ENCODE data around the gene NDUFB7. TPM values are rescaled to one million over a fixed set of nuclear protein-coding genes. Genes with fewer than 3 reads are reported as not detected.

The NDUFB7 gene
- total RNA-seq, 2 donors from 2014 or later = 121 to 206 TPM

GRCh38 chr19:14580623-14581237 lies 8.9 kb upstream of the NDUFB7 start:
- WGBS, 2 donors = 42 to 45% methylated on average over 6 of the region's 6 CpGs
- no peak for TF ChIP-seq POLR2A (IDR thresholded peaks at IDR 0.05)
- TF ChIP-seq, protein P1, sequence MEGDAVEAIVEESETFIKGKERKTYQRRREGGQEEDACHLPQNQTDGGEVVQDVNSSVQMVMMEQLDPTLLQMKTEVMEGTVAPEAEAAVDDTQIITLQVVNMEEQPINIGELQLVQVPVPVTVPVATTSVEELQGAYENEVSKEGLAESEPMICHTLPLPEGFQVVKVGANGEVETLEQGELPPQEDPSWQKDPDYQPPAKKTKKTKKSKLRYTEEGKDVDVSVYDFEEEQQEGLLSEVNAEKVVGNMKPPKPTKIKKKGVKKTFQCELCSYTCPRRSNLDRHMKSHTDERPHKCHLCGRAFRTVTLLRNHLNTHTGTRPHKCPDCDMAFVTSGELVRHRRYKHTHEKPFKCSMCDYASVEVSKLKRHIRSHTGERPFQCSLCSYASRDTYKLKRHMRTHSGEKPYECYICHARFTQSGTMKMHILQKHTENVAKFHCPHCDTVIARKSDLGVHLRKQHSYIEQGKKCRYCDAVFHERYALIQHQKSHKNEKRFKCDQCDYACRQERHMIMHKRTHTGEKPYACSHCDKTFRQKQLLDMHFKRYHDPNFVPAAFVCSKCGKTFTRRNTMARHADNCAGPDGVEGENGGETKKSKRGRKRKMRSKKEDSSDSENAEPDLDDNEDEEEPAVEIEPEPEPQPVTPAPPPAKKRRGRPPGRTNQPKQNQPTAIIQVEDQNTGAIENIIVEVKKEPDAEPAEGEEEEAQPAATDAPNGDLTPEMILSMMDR (IDR thresholded peaks at IDR 0.05) = no peak
- no peak overlapping the region for H3K4me3 ChIP-seq
- no peak overlapping the region for H3K27ac ChIP-seq
- intact Hi-C loops (cut with DNase I) = no loop called here
- no peak for ATAC-seq
- H3K27me3 ChIP-seq = no peaks in the 10 kb centered on the region
- no peaks in the 10 kb centered on the region for H3K36me3 ChIP-seq (replicated peaks in 1 of 2; ENCODE audit: insufficient read depth in 1 of 2, low read depth in 2 of 2)
- no peaks in the 10 kb centered on the region for H3K4me1 ChIP-seq
- DNase-seq = no peak
- no peaks in the 10 kb centered on the region for H3K9me3 ChIP-seq

DNA sequence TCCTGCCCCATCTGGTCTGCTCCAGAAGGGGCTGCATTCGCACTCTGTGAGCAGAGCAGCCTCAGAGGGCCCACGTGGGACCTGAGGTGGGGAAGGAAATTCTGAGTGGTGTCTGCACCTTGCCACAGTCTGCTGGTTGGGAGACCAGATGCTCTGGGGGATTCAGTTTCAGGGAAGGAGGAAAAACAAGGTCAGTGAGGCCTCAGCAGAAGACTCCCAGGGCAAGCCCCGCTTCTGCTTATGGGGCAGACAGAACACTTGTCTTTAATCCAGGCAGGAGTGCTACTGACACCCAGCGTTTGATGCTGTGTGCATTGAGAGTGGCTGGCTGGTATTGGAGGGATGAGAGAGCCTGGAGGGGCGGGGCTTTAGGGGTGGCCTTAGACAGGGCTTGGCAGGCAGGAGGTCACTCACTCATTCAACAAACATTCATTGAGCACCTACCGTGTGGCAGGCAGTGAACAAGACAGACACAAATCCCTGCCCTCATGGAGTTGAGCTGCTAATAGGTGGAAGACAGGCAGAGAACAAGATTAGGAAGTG lies 6.1 kb upstream of the NDUFB7 start:
- Histone ChIP-seq H3K27me3 (no peaks in the 10 kb centered on the region), H3K36me3 (replicated peaks in 1 of 2; ENCODE audit: insufficient read depth in 1 of 2, low read depth in 2 of 2) (no peaks in the 10 kb centered on the region), H3K4me1 (peaks cover 6% of the 10 kb centered on the region), H3K4me3 (no peak overlapping the region), H3K9me3 (no peaks in the 10 kb centered on the region), H3K27ac (no peak overlapping the region)
- intact Hi-C loops (cut with DNase I) = no loop called here
- 42 to 55% methylated on average over 5 to 6 of the region's 6 CpGs for WGBS, 2 donors
- no peak for ATAC-seq
- TF ChIP-seq POLR2A (IDR thresholded peaks at IDR 0.05) = no peak
- TF ChIP-seq, protein P1 (IDR thresholded peaks at IDR 0.05) = no peak
- DNase-seq = no peak

DNA sequence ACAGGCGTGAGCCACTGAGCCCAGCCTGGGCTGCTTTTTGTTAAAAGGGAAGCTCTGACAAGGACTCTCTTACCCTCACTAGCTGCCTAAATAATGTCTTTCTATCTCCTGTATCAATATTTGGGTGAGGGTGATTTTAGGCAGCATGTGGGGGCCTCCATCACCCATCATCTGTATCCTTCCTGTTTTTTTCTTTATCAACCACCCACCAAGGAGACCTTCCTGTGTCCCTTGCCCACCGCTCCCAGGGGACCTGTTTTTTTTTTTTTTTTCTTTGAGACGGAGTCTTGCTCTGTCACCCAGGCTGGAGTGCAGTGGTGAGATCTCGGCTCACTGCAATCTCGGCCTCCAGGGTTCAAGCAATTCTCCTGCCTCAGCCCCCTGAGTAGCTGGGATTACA lies 5.4 kb upstream of the NDUFB7 start:
- DNase-seq (no peak), ATAC-seq (no peak)
- Histone ChIP-seq H3K36me3 (replicated peaks in 1 of 2; ENCODE audit: insufficient read depth in 1 of 2, low read depth in 2 of 2) (no peaks in the 10 kb centered on the region), H3K27ac (no peak overlapping the region), H3K27me3 (no peaks in the 10 kb centered on the region), H3K9me3 (no peaks in the 10 kb centered on the region), H3K4me1 (peaks cover 6% of the 10 kb centered on the region), H3K4me3 (no peak overlapping the region)
- intact Hi-C loops (cut with DNase I) = no loop called here
- TF ChIP-seq POLR2A (IDR thresholded peaks at IDR 0.05) = no peak
- TF ChIP-seq, protein P1 (IDR thresholded peaks at IDR 0.05) = no peak
- 59 to 89% methylated on average over 4 to 5 of the region's 5 CpGs for WGBS, 2 donors

GRCh38 chr19:14576363-14576762 lies 4.5 kb upstream of the NDUFB7 start:
- TF ChIP-seq POLR2A (IDR thresholded peaks at IDR 0.05) = no peak
- TF ChIP-seq, protein P1 (IDR thresholded peaks at IDR 0.05) = no peak
- 69 to 71% methylated on average over 8 of the region's 8 CpGs for WGBS, 2 donors
- Histone ChIP-seq H3K9me3 (no peaks in the 10 kb centered on the region), H3K27ac (no peak overlapping the region), H3K36me3 (replicated peaks in 1 of 2; ENCODE audit: insufficient read depth in 1 of 2, low read depth in 2 of 2) (no peaks in the 10 kb centered on the region), H3K4me1 (peaks cover 6% of the 10 kb centered on the region), H3K4me3 (no peak overlapping the region), H3K27me3 (no peaks in the 10 kb centered on the region)
- no peak for DNase-seq
- intact Hi-C loops (cut with DNase I) = no loop called here
- ATAC-seq = no peak

DNA sequence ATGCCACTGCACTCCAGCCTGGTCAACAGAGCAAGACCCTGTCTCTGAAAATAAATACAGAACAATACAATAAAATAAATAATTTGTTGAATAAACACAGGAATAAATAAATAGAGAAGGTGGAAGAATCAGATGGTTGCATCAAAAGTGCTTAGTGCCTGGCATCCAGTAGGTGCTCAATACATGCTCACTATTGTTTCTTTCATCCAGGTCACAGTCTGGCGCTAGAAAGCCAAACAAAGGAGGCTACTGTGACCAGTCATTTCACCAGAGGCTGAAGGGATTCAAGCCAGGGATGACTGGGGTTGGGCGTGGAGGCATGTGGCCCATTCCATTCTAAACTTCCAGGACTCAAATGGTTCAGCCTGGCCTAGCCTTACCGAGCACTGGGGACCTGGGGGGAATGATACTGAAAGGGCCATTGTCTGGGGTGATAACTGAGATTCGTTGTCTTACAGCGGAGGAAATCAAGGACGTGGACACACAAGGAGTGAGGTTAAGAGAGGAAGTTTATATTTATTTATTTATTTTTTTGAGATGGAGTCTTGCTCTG lies 3.6 kb upstream of the NDUFB7 start:
- ATAC-seq = no peak
- intact Hi-C loops (cut with DNase I) = no loop called here
- 77 to 85% methylated on average over 6 of the region's 6 CpGs for WGBS, 2 donors
- no peak for DNase-seq
- H3K4me1 ChIP-seq = peaks cover 13% of the 10 kb centered on the region
- no peak for TF ChIP-seq POLR2A (IDR thresholded peaks at IDR 0.05)
- TF ChIP-seq, protein P1 (IDR thresholded peaks at IDR 0.05) = no peak
- H3K27ac ChIP-seq = no peak overlapping the region
- H3K4me3 ChIP-seq = no peak overlapping the region
- no peaks in the 10 kb centered on the region for H3K9me3 ChIP-seq
- H3K36me3 ChIP-seq (replicated peaks in 1 of 2; ENCODE audit: insufficient read depth in 1 of 2, low read depth in 2 of 2) = no peaks in the 10 kb centered on the region
- no peaks in the 10 kb centered on the region for H3K27me3 ChIP-seq
